ENCODE data around the gene STUM.
A peak's percentile ranks its signal among the peaks of the same experiment; 100 is the strongest.
"Not testable (repeated sequence)": the region's sequence is repeated elsewhere in the genome, so short reads cannot be mapped to it uniquely, and the experiment has no call there.

STUM gene

GRCh38 chr1:226628612-226629155 lies 80.1 kb downstream of the STUM start:
- peak; percentile 91 for DNase-seq

DNA sequence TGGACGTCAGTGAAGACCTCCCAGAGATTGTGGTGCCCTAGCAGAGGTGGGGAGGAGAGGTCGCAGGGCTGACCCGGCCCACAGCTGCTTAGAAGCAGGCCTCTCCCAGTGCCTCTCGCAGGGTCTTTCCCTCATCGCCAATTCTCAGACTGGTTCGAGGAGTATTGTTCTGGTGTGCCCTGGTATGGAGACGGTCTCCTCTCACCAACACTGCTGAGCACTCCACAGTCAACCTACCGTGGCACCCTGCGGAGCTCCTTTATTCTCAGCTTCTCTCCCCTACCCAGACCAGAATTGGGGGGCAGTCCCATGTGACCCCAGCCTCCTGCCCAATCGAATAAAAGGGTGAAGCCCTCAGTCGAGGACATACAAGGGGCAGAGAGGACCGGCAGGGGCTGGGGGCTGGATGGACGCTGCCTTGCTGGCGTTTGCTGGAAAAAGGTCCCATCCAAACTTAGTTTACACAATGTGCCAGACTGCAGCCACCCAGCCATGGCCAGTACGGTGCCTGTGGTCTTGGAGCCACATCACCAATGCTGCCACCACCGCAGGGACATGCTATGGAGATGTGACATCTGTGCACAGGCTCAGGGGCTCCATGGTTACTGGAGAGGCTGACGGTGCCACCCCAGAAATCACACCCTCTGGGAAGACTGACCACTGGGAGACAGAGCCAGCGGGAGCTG lies 80.8 kb downstream of the STUM start:
- no peak for DNase-seq

GRCh38 chr1:226629896-226630550 lies 81.5 kb downstream of the STUM start:
- DNase-seq, result no peak

DNA sequence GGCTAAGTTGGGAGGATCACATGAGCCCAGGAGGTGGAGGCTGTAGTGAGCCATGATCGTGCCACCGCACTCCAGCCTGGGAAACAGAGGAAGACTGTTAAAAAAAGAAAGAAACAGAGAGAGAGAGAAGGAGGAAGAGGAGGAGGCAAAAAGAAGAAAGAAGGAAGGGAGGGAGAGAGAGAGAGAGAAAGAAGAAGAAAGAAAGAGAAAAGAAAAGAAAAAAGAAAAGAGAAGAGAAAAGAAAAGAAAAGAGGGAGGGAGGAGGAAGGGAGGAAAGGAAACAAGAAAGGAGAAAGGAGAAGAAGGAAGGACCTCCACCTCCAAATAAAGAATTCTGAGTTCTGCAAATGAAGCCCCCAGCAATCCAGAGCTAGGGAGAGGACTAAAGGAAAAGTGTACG lies 82.0 kb downstream of the STUM start:
- DNase-seq, result no peak

DNA sequence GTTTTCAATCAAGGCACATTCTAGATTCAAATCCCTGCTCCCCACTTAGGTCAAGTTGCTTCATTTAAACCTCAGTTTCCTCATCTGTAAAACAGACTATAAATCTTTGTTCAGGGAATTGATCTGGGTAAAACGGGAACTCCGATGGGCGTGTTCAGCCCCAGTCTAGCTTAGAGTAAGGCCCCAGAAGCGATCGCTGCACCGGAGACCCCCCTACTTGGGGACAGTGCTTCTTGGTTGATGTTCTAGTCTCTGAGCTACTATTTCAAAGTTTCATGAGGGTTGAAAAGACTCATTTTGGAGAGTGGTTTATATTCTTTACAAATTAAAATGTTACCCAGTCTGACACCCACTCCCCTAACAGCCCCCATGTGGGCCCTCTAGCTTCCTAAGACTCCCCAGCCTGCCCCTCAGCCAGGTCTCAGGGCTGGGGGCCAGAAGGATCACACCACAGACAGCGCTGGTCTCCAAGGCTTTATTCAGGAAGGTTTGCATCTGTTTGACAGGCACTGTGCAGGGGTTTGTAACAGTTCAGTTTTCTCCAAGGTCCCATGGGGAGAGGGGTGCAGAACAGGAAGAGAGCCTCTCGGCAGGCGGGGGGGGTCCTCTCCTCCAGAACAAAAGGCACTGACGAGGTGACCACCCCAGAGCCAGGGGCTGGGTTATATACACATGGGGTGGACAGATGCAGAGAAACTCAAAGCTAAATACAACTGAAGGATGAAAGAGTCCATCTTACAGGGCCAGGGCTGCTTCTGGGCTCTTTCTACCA lies 82.9 kb downstream of the STUM start:
- no peak for DNase-seq

GRCh38 chr1:226632169-226632879 lies 83.8 kb downstream of the STUM start:
- no peak for DNase-seq

DNA sequence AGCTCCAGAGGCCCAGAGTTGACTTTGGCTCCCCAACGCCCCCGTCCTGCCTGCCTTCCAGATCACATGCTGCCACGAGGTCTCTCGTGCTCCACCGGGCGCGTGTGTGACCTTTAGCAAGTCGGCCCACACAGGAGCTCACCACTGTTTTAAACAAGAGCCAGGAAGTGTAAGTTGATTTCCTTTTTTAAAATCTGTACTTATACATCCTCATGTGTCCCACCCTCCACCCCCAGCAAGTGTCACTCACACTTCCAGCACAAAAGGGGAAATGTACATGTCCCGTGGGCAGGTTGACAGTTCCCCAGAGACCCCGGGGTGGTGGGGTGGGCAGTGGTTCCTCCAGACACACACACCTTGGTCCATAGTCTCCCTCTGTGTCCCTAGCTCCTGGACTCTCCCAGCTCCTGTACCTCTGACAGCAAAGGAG lies 84.4 kb downstream of the STUM start:
- DNase-seq, result no peak

DNA sequence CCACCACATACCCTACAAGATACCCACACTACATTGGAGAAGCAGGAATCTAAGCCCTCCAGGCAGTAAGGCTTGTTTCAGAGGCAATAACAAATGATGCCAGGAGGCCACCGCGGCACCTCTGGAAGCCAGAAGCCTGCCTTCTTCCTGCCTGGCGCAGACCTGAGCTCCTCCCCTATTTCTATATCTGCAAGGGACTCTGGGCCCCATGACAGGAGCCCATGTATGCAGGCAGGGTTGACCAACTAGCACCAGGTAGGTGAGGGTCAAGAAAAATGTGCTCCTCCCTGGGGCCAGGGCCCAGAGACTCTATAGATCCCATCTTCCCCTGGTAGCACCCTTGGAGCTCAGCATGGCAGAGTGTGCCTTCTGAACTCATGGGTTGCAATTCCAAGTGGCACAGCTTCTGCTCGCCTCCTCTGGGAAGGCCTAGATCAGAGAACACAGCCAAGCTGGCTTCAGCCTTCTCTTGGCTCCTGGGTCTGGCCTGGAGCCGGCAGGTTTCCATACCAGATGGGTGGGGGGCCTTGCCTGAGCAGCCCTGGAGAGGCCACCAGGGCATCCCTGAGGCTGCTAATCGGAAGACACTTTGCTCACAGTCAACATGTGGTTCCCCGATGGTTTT lies 85.1 kb downstream of the STUM start:
- DNase-seq, result no peak

GRCh38 chr1:226634166-226634588 lies 85.6 kb downstream of the STUM start:
- DNase-seq, result peak; percentile 51

DNA sequence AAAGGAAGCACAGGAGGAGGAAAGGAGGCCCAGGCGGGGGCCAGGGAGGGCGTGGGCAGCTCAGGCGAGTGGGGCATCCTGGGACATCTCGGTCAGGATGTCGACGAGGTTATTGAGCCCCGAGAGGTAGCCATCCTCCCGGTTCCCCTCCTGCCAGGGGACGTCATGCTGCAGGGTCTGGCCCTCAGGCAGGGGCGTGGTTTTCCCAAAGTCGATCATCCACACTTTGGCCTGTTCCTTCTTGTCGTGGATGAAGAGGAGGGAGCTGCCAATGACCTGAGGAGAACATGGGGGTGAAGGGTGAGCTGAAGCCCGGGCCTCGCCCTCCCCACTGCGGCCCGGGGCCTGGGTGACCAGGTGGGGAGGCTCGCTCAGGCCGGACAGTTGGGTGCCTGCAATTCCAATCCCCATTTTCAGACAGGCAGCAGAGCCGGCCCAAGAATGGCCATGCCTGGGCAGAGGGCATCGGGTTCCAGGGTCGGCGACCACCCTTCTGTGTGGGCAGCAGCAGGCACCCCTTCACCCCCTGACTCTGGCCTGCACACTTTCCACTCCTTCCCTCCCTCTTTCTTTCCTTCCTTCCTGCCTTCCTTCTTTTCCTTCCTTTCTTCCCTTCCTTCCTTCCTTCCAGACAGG lies 86.2 kb downstream of the STUM start:
- no peak for DNase-seq

- DNase-seq, result no peak
These were observed 86.9 kb downstream of the STUM start for GRCh38 chr1:226635456-226635941.

DNA sequence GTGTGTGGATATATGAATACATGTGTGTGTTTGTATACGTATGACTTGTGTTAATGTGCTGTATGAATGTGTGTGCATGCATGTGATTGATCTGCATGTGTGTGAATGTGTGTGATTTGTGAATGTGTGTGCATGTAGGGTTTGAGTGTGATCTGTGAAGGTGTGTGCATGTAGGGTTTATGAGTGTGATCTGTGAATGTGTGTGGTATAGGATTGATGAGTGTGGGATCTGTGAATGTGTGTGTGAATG lies 88.2 kb downstream of the STUM start:
- no peak for DNase-seq

DNA sequence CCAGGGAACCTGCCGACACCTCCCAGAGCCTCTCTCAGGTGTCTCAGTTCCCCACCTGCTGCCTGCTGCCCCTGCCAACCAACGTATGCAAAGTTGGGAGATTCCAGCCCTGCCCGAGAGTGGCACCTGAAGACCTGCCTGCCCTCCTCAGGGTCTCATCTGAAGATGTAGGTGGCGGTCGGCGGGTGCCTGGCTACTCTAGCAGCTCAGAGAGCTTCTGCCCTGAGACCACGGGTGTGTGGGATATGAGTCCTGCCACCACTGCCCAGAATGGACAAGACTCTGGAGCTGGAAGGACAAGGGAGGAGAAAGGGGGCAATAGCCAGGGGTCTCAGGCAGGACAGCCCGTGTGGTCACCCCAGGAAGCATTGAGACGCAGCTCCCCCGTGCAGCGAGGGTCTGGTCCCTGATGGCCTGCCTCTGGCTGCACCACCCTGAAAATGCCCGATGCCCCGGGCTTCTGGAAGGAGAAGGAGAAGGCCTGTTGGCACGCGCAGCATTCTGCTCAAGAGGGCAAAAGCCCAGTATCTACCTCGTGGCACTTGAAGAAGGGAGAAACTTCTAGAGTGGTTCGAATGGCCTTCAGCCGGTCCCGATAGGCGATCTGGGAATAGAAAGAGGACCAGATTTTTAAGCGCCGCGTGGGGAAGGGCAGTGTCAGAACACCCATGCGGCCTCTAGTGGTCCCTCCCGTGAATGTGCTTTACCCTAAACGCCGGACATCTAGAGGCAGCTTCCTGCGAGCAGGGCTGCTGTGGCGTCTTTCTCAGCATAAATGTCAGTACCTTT lies 88.8 kb downstream of the STUM start:
- no peak for DNase-seq

DNA sequence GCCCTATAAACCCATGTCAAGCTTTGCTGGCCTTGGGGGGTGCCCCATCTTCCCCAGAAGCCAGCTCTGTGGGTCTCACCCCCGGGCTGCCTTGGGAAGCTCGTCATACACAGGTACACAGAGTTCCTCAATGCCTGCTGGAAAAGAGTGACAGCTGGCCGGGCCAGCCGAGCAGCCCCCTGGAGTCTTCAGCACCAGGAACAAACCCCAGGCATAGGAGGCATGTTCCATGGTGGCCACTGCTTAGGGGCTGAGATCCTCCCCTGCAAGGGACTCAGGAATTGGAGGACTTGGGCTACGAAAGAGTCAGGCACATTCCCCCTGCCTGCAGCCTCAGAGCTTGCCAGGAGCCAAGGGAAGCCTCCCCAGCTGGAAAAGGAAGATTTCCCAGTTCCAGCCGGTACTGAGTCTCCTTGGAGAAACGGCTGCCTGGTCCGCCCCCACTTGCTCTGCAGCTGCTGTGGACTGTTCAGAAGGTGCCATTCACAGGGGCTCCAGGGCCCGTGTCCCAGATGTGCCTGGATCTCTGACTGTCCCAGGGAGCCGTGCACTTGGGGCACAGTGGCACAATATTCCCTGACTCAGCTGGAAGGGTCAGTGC lies 89.5 kb downstream of the STUM start:
- no peak for DNase-seq

DNA sequence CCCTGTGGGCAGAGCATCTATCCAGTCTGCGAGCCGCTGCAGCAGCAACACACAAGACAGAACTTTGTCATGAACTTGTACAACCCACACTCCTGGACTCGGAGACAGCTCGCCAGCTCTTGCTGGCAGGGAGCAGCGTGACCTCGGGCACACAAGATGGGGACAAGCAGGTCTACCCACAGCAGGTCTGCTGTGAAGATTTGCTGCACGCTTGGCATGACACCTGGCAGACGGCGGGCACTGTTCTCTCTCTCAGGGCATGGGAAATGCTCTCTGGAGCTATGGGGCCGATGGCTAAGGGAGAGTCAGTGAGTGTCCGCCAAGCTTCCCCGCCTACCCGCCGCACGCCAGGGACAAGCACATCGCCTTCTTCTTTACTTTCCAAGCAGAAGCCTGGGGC lies 90.0 kb downstream of the STUM start:
- DNase-seq, result no peak

- not testable (repeated sequence) for DNase-seq
These were observed 90.6 kb downstream of the STUM start for GRCh38 chr1:226639206-226639605.

DNA sequence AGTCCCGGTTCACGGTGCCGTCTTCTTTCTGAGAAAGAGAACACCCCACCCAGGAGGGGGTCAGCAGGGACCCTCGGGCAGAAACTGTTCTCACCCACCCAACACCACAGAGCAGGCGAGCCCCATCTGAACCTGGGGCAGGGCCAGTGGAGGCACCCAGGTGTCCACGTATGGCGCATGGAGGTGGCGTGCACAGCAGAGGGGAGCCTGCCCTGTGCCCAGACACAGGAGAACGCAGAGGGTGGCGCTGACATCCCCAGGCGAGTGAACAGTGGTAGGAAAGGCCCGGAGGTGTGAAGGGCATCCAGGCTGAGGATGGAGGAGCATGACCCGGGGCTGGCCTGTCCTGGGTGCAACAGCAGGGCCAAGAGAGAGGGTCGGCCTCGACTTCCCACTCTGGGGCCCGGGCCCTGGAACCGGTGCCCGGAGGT lies 91.1 kb downstream of the STUM start:
- no peak for DNase-seq

GRCh38 chr1:226640321-226641136 lies 92.0 kb downstream of the STUM start:
- no peak for DNase-seq

GRCh38 chr1:226641671-226642231 lies 93.2 kb downstream of the STUM start:
- DNase-seq, result no peak

DNA sequence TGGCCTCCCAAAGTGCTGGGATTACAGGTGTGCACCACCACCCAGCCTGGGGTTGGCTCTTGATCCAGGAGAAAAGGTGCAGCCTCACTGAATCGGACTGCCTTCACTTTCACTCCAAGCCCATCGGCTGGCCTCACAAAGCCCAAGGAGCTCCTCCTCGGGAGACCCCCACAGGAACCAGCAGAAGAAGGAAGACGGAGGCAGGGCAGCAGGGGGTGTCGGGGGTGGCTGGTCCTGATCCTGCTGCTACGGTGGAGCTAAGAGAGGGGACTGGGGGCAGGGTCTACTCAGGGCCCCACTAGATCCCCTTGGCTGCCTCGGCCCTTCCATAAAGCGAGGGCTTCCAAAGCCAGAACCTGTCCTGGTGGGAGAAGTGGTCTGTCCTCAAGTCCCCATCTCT lies 93.9 kb downstream of the STUM start:
- DNase-seq, result no peak

Measured in COR-L47 (cell line).